Measurements from ENCODE around the gene TUBB4B.

DNA sequence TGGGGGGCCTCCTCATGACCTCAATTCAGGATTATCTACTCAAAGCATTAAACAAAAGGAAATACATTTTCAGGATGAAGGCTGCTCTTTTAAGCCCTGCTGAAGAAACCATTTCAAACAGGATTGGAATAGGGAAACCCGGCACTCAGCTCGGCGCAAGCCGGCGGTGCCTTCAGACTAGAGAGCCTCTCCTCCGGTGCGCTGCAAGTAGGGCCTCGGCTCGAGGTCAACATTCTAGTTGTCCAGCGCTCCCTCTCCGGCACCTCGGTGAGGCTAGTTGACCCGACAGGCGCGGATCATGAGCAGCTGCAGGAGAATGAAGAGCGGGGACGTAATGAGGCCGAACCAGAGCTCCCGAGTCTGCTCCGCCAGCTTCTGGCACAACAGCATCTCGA is 36.4 kb upstream of the TUBB4B start:
- no peak for TF ChIP-seq POLR2A (IDR thresholded peaks at IDR 0.05)
- TF ChIP-seq, protein P1, sequence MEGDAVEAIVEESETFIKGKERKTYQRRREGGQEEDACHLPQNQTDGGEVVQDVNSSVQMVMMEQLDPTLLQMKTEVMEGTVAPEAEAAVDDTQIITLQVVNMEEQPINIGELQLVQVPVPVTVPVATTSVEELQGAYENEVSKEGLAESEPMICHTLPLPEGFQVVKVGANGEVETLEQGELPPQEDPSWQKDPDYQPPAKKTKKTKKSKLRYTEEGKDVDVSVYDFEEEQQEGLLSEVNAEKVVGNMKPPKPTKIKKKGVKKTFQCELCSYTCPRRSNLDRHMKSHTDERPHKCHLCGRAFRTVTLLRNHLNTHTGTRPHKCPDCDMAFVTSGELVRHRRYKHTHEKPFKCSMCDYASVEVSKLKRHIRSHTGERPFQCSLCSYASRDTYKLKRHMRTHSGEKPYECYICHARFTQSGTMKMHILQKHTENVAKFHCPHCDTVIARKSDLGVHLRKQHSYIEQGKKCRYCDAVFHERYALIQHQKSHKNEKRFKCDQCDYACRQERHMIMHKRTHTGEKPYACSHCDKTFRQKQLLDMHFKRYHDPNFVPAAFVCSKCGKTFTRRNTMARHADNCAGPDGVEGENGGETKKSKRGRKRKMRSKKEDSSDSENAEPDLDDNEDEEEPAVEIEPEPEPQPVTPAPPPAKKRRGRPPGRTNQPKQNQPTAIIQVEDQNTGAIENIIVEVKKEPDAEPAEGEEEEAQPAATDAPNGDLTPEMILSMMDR (IDR thresholded peaks at IDR 0.05), result no peak

All from vagina (tissue), 2 donors.